ENCODE measurements around the gene AQP1.

The AQP1 gene

GRCh38 chr7:30903146-30903545 is 8.5 kb upstream of the AQP1 start:
- no peaks in the 10 kb centered on the region for H3K9me3 ChIP-seq (ENCODE audit: insufficient read depth, low read length, severe bottlenecking)
- no peak overlapping the region for H3K4me2 ChIP-seq (ENCODE audit: insufficient read depth, low read length)
- no peaks in the 10 kb centered on the region for H3K4me1 ChIP-seq (ENCODE audit: insufficient read depth, low read length)
- no peak overlapping the region for H3K9ac ChIP-seq (ENCODE audit: low read depth, low read length)
- TF ChIP-seq EZH2 (IDR thresholded peaks at IDR 0.05; ENCODE audit: borderline replicate concordance, low read depth, low read length, severe bottlenecking), result no peak
- TF ChIP-seq, protein P1, sequence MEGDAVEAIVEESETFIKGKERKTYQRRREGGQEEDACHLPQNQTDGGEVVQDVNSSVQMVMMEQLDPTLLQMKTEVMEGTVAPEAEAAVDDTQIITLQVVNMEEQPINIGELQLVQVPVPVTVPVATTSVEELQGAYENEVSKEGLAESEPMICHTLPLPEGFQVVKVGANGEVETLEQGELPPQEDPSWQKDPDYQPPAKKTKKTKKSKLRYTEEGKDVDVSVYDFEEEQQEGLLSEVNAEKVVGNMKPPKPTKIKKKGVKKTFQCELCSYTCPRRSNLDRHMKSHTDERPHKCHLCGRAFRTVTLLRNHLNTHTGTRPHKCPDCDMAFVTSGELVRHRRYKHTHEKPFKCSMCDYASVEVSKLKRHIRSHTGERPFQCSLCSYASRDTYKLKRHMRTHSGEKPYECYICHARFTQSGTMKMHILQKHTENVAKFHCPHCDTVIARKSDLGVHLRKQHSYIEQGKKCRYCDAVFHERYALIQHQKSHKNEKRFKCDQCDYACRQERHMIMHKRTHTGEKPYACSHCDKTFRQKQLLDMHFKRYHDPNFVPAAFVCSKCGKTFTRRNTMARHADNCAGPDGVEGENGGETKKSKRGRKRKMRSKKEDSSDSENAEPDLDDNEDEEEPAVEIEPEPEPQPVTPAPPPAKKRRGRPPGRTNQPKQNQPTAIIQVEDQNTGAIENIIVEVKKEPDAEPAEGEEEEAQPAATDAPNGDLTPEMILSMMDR (IDR thresholded peaks at IDR 0.05; ENCODE audit: borderline replicate concordance, extremely low read depth, low read length, poor library complexity, severe bottlenecking), result no peak
- no peak overlapping the region for H3K4me3 ChIP-seq (ENCODE audit: low read depth in 1 of 2, low read length in 2 of 2)
- DNase-seq, result no peak
- ATAC-seq (ENCODE audit: insufficient read depth, low read depth), result no peak; the same call in 2 of the 3 replicates
- H3K79me2 ChIP-seq (ENCODE audit: insufficient read depth, low read length), result no peaks in the 10 kb centered on the region
- no peaks in the 10 kb centered on the region for H3K27me3 ChIP-seq (ENCODE audit: insufficient read depth, low read length, poor library complexity)
- no peaks in the 10 kb centered on the region for H3K36me3 ChIP-seq (ENCODE audit: insufficient read depth, low read length)
- no peak overlapping the region for H2AFZ ChIP-seq (ENCODE audit: low read depth, low read length)
- peaks cover 5% of the 10 kb centered on the region; the same call in 1 of the 2 replicates for H4K20me1 ChIP-seq (ENCODE audit: insufficient read depth, low read length)
- H3K27ac ChIP-seq (ENCODE audit: low read length), result no peak overlapping the region

DNA sequence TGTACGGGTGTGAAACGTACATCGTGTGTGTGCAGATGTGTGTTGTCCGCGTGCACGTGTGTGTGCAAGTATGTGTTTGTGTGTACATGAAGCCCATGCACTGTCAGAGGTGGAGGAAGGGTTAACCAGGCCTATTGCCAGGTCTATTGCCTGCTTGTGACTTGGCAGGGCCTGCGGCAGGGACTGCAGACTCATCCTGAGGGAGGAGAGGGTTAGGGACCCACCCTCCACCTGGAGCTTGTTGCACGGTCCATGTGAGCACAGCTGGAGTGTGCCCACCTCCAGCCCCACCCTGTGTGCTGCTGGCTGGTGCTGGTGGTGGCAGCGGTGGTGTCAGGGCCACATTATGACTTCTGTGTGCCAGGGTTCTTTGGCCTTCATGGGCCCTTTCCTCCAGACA is 7.1 kb upstream of the AQP1 start:
- H3K36me3 ChIP-seq (ENCODE audit: insufficient read depth, low read length), result no peaks in the 10 kb centered on the region
- H2AFZ ChIP-seq (ENCODE audit: low read depth, low read length), result no peak overlapping the region
- no peaks in the 10 kb centered on the region for H3K9me3 ChIP-seq (ENCODE audit: insufficient read depth, low read length, severe bottlenecking)
- no peak for ATAC-seq (ENCODE audit: insufficient read depth, low read depth)
- H3K4me3 ChIP-seq (ENCODE audit: low read depth in 1 of 2, low read length in 2 of 2), result no peak overlapping the region
- no peaks in the 10 kb centered on the region for H3K4me1 ChIP-seq (ENCODE audit: insufficient read depth, low read length)
- peaks cover 5% of the 10 kb centered on the region; the same call in 1 of the 2 replicates for H4K20me1 ChIP-seq (ENCODE audit: insufficient read depth, low read length)
- H3K9ac ChIP-seq (ENCODE audit: low read depth, low read length), result no peak overlapping the region
- no peaks in the 10 kb centered on the region for H3K27me3 ChIP-seq (ENCODE audit: insufficient read depth, low read length, poor library complexity)
- DNase-seq, result no peak
- TF ChIP-seq, protein P1 (IDR thresholded peaks at IDR 0.05; ENCODE audit: borderline replicate concordance, extremely low read depth, low read length, poor library complexity, severe bottlenecking), result no peak
- TF ChIP-seq EZH2 (IDR thresholded peaks at IDR 0.05; ENCODE audit: borderline replicate concordance, low read depth, low read length, severe bottlenecking), result no peak
- H3K79me2 ChIP-seq (ENCODE audit: insufficient read depth, low read length), result no peaks in the 10 kb centered on the region
- H3K4me2 ChIP-seq (ENCODE audit: insufficient read depth, low read length), result no peak overlapping the region
- H3K27ac ChIP-seq (ENCODE audit: low read length), result no peak overlapping the region

DNA sequence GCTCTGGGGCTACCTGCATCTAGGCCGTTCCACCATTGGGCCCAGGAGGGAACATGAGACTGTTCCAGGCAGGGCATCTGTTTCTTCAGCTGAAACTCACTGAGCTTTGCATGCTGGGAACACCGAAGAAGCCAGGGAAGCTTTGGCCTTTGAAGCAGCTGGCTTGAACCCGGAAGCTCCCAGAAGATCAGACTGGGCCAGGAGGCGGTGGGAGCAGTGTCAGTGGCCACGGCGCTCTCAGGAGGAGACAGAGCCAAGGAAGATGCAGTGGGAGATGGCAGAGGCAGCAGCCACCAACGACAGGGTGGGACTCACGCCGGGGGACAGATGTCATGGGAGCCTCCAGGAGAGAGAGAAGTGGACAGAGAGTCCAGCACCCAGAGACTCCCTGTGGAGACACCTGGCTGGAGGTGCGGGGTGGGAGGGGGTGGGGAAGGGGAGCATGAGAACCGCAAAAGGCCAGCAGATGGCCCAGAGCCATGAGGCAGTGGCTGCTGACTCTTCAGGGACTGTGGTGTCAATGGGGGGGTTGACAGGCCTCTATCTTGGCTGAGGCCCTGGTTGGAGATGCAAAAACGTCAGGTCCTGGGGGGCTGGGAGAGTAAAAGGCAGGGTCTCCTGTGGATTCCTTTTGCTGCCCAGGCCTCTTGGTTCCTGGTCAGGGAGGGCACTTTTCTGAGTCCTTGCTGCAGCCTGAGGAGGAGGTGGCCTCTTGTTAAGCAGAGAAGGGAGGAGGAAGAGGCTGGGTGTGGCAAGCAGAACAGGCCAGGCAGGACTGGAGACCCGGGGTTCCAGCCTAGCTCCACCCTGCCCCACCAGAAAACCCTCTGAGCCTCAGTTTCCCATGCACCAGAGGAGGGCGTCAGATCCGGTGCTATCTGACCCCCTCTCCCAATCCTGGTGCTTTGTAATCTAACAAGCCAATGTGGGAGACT is 6.3 kb upstream of the AQP1 start:
- no peak overlapping the region for H2AFZ ChIP-seq (ENCODE audit: low read depth, low read length)
- no peaks in the 10 kb centered on the region for H3K4me1 ChIP-seq (ENCODE audit: insufficient read depth, low read length)
- H3K4me2 ChIP-seq (ENCODE audit: insufficient read depth, low read length), result no peak overlapping the region
- H3K36me3 ChIP-seq (ENCODE audit: insufficient read depth, low read length), result no peaks in the 10 kb centered on the region
- no peaks in the 10 kb centered on the region for H3K79me2 ChIP-seq (ENCODE audit: insufficient read depth, low read length)
- no peak overlapping the region for H3K27ac ChIP-seq (ENCODE audit: low read length)
- no peak overlapping the region for H3K4me3 ChIP-seq (ENCODE audit: low read depth in 1 of 2, low read length in 2 of 2)
- H3K9me3 ChIP-seq (ENCODE audit: insufficient read depth, low read length, severe bottlenecking), result no peaks in the 10 kb centered on the region
- TF ChIP-seq EZH2 (IDR thresholded peaks at IDR 0.05; ENCODE audit: borderline replicate concordance, low read depth, low read length, severe bottlenecking), result no peak
- TF ChIP-seq, protein P1 (IDR thresholded peaks at IDR 0.05; ENCODE audit: borderline replicate concordance, extremely low read depth, low read length, poor library complexity, severe bottlenecking), result no peak
- H3K27me3 ChIP-seq (ENCODE audit: insufficient read depth, low read length, poor library complexity), result no peaks in the 10 kb centered on the region
- H3K9ac ChIP-seq (ENCODE audit: low read depth, low read length), result no peak overlapping the region
- no peak for ATAC-seq (ENCODE audit: insufficient read depth, low read depth)
- DNase-seq, result no peak
- peaks cover 5% of the 10 kb centered on the region; the same call in 1 of the 2 replicates for H4K20me1 ChIP-seq (ENCODE audit: insufficient read depth, low read length)

Measured in DND-41 (cell line).